ENCODE results near the gene MIA.
"Not testable (repeated sequence)": the region's sequence is repeated elsewhere in the genome, so short reads cannot be mapped to it uniquely, and the experiment has no call there.

The MIA gene

DNA sequence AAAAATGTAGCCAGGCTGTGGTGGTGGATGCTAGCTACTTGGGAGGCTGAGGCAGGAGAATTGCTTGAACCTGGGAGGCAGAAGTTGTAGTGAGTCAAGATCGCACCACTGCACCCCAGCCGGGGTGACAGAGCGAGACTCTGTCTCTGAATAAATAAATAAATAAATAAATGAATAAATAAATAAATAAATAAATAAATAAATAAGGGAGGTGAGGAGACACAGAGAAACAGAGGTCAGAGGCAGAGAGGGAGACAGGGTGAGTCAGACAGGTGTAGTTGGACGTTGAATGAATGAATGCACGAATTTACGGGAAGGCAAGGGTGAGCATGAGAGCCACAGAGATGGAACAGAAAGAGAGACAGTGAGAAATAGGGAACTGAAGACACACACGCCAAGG is 5.8 kb downstream of the MIA start:
- DNase-seq, result no peak

DNA sequence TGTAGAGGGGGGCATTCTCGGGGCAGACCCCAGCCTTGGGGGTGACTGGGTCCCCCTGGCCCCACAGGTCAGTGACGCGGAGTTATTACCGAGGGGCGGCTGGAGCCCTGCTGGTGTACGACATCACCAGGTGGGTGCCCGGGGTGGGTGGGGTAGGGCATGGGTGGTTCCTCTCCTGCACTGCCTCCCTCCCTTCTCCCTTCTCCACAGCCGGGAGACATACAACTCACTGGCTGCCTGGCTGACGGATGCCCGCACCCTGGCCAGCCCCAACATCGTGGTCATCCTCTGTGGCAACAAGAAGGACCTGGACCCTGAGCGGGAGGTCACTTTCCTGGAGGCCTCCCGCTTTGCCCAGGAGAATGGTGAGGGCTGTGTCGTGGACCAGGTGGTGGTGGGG is 8.4 kb downstream of the MIA start:
- no peak for DNase-seq

DNA sequence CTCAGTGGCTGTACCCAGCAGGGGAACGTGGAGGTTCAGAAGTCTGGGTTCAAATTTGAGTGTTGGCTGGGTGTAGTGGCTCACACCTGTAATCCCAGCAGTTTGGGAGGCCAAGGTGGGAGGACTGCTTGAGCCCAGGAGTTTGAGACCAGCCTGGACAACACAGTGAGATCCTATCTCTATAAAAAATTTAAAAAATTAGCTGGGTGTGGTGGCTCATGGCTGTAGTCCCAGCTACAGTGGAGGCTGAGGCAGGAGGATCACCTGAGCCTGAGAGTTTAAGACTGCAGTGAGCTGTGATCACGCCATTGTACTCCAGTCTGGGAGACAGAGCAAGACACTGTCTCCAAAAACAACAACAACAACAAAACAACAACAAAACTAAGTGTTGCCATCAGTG is 8.8 kb downstream of the MIA start:
- not testable (repeated sequence) for DNase-seq

DNA sequence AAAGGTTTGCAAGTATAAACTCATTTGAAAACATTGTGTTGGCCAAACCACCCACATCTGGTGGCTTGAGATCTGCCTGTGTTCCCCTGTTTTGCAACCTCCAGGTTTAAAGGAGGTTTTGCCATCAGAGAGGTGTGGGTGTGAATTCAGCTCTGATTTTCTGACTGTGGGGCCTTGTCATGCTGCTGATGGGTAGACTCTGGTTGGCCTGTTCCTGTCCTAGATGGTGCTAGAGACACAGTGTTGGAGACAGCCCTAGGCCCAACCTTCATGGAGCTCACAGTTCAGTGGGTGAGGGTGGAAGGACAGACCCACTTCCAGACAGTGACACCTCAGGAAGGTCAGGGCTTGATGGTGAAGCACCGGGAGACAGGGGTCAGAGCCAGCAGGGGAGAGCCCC is 10.2 kb downstream of the MIA start:
- no peak for DNase-seq

DNA sequence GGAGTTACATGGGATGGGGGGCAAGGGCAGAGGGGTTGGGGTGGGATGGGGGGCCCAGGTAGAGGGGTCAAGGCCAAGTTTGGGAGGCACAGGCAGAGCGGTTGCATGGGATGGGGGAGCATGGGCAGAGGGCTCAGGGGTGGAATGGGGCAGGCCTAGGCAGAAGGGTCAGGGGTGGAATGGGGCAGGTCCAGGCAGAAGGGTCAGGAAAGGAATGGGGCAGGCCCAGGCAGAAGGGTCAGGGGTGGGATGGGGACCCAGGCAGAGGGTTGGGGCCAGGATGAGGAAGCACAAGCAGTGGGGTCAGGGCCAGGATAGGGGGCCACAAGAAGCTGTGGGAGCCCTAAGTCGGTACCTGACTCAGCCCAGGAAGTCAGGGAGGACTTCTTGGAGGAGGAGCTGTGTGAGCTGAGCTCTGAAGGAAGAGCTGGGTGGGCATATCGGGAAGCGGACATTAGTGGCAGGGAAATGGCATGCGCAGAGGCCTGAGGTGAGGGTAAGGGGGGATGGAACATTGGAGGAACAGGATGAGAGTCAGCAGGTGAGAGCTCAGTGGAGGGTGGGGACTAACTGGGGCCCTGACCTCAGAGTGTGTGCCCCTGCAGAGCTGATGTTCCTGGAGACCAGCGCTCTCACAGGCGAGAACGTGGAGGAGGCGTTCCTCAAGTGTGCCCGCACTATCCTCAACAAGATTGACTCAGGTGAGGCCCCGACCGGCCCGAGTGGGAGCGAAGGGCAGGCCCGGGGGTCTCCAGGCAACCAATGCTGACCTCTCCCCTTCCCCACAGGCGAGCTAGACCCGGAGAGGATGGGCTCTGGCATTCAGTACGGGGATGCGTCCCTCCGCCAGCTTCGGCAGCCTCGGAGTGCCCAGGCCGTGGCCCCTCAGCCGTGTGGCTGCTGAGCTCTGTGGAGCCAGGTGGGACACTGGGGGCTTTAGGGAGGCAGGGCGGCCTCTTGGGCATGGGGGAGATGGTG is 11.0 kb downstream of the MIA start:
- DNase-seq, result no peak

DNA sequence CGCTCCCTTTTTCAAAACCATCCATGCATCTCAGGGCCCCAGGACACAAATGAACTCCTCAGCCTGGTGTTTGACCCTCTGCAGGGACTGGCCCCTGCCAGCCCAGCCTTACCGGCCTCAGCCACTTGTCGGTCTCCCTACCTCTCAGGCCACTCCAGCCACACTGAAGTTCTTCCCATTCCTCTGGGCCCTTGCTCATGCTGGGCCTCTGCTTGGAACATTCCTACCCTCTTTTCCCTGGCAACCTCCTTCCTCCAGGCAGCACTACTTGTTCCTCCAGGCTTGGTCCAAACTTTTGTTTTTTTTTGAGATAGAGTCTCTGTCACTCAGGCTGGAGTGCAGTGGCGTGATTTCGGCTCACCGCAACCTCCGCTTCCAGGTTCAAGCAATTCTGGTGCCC is 16.0 kb downstream of the MIA start:
- DNase-seq, result no peak

DNA sequence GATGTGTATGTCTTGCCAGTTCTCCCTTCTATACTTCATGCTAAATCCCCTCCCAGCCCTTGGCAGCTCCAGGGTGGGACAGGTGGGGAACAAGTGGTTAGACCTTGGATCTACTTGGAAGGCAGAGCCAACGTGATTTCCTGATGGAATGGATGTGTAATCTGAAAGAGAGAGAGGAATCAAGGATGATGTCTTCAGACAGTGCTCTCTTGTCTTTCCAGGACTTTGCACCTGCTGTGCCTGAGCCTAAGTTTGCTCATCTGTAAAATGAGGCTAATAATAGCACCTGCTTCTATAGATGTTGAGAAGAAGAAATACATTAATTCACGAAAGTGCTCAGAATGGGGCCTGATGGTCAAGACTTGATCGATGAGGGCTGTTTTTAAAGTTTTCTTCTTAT is 16.7 kb downstream of the MIA start:
- no peak for DNase-seq

DNA sequence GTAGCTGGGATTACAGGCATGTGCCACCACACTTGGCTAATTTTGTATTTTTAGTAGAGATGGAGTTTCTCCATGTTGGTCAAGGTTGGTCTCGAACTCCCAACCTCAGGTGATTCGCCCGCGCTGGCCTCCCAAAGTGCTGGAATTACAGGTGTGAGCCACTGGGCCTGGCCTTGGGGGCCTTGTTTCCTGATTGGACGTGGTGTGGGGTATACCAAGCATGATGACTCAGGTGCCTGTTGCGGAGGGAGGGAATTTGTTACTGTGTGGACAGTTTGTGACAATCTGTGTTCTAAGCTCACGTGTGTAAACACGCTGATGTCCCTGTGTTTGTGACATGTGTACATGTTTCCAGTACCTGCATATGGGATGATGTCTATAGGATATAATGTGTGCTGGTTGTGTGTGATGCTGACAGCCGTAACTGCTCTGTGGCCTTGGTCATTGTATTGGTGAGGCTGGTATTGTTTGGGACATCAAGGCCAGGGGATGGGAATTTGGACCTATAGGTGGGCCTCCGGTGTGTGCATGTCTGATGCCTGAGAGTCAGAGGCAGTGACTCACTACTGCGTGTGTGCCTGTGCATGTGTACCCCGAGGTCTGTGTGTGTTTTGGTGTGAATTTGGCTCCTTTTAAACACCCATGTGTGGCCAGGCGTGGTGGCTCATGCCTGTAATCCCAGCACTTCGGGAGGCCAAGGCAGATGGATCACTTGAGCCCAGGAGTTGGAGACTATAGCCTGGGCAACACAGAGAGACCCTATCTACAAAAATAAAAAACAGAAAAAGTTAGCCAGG is 22.0 kb downstream of the MIA start:
- DNase-seq, result no peak

DNA sequence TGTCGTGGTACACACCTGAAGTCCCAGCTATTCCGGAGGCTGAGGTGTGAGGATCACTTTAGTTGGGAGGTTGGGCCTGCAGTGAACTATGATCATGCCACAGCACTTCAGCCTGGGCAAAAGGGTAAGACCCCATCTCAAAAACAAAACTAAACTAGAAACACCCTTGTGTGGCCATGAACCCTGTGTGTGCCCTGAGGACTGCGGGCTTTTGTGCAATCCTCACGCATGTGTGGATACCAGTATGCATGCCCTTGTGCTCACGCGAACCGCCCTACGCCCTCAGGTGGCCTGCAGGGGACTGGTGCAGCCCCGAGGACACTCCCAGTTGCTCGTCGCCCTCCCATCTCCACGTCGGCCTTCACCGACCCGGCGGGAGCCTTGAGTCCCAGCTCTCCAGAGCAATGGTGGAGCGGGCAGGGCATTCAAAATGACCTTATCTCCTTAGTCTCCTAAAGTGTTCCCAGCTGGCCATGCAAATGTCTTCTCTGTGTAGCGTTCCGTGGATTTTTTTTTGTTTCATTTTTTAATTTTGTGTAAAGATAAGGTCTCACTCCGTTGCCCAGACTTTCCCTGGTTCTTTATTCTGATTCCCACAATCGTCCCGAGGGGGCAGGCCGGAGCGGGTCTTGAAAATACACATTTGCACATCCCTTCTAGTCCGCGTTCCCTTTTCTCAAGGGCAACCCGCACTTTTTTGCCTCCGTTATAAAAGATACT is 22.8 kb downstream of the MIA start:
- DNase-seq, result peak; percentile 66

DNA sequence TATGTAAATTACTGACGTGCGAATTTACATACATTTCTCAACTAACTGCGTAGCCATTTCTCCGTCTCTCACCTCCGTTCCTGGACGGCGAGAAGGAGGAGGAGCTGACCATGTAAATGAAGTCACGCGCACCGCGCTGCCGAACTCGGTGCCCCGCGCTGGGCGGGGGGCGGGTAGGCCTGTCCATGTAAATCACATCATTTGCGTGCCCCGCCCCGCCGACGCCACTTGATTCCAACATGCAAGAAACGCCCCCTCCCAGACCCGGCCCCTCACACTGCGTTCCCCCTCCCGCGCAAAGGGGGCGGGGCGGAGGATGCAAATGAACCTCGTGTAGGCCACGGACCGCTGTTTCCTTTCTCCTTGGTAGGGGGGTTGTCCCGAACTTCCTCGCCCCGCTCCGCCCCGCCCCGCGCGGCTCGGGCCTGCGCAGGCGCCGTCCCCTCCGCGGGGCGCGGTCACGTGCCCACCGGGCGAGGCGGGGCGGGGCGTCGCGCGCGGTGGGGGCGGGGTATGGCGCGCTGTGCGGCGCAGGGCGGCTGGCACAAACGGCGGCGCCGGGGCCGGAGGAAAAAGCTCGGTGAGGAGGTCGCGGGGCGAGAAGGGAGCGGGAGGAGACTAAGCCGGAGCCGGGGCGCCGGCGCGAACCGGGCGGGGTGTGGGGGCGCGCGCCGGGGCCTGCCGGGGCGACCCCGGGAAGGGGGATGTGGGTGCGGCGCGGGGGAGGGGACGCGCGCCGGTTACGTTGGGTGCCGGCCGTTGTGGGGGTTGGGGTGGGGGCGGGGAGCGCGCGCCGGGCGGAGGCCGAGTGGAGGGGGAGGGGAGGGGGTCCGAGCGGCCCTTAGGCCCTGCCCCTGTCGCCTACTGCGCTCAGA is 23.6 kb downstream of the MIA start, which contains the start of gene EGLN2:
TSS of gene EGLN2 (plus strand) at position 509 of the 875 bp plus-strand sequence. CDS start 1,382 bp downstream, outside the sequence.
- peak; percentile 98 for DNase-seq

DNA sequence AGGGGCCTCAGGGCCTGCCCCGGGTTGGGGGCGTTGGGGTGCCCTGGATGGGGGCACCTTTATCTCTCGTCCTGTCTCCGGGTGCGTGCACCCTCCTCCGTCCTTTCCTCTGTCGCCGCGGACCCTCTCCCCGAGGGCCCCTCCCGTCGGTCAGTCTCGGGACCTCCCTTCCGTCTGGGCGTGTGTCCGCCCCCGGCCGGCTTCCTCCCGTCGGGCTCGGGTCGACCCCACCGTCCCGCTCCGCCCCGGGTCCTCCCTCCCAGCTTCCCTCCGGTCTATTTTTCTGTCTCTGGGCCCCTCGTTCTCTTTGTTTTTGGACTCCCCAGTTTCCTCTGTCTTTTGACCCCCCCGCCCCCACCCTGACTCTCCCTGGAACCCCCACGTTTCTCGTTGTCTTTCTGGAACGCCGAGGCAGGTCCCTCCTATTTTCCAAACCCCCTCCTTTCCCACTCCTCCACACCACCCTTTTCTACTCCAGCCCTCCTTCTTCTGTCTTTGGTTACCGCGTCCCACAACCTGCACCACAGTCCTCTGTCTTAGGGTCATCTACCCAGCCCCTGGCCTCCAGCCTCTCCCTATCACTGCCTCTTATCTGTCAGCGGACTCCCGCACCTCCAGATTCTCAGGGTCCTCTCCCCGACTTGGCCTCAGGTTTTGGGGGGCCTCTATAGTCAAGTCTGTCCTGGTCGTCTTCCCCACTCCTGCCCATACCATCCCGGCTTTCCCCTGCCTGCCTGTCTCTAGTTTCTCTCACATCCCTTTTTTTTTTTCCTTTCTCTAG is 24.4 kb downstream of the MIA start:
- DNase-seq, result no peak

DNA sequence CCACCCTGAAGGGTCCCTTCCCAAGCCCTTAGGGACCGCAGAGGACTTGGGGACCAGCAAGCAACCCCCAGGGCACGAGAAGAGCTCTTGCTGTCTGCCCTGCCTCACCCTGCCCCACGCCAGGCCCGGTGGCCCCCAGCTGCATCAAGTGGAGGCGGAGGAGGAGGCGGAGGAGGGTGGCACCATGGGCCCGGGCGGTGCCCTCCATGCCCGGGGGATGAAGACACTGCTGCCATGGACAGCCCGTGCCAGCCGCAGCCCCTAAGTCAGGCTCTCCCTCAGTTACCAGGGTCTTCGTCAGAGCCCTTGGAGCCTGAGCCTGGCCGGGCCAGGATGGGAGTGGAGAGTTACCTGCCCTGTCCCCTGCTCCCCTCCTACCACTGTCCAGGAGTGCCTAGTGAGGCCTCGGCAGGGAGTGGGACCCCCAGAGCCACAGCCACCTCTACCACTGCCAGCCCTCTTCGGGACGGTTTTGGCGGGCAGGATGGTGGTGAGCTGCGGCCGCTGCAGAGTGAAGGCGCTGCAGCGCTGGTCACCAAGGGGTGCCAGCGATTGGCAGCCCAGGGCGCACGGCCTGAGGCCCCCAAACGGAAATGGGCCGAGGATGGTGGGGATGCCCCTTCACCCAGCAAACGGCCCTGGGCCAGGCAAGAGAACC is 25.1 kb downstream of the MIA start:
- DNase-seq, result no peak

DNA sequence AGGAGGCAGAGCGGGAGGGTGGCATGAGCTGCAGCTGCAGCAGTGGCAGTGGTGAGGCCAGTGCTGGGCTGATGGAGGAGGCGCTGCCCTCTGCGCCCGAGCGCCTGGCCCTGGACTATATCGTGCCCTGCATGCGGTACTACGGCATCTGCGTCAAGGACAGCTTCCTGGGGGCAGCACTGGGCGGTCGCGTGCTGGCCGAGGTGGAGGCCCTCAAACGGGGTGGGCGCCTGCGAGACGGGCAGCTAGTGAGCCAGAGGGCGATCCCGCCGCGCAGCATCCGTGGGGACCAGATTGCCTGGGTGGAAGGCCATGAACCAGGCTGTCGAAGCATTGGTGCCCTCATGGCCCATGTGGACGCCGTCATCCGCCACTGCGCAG is 25.7 kb downstream of the MIA start:
- DNase-seq, result no peak

DNA sequence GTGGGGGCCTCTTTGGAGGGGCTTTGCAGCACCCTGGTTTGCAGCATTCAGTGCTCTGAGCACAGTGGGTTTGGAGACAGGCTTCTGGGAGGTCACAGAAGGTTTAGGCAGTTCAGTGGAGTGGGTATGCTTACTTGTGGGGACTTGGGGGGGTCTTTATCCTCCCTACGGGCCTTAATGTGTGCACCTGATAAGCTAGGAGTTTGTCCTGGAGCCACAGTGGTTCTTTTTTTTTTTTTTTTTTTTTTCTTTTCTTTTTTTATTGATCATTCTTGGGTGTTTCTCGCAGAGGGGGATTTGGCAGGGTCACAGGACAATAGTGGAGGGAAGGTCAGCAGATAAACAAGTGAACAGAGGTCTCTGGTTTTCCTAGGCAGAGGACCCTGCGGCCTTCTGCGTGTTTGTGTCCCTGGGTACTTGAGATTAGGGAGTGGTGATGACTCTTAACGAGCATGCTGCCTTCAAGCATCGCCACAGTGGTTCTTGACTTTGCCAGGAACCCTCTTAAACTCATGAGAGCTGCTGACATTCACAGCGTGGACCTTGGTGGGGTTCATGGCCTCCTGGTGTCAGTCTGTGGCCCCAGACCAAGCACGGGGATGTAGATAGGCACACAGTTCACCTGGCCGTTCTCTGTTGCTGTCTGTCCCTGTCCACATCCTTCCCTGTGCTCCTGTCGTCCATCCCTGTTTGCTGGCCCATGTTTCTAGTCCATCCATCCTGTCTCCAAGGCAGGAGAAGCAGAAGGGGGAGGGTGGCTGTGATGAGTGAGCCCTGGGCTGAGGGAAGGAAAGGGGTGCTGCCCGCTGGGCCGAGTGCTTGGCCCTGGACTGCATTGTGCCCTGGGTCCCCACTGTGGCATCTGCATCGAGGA is 26.3 kb downstream of the MIA start:
- DNase-seq, result peak; percentile 9

DNA sequence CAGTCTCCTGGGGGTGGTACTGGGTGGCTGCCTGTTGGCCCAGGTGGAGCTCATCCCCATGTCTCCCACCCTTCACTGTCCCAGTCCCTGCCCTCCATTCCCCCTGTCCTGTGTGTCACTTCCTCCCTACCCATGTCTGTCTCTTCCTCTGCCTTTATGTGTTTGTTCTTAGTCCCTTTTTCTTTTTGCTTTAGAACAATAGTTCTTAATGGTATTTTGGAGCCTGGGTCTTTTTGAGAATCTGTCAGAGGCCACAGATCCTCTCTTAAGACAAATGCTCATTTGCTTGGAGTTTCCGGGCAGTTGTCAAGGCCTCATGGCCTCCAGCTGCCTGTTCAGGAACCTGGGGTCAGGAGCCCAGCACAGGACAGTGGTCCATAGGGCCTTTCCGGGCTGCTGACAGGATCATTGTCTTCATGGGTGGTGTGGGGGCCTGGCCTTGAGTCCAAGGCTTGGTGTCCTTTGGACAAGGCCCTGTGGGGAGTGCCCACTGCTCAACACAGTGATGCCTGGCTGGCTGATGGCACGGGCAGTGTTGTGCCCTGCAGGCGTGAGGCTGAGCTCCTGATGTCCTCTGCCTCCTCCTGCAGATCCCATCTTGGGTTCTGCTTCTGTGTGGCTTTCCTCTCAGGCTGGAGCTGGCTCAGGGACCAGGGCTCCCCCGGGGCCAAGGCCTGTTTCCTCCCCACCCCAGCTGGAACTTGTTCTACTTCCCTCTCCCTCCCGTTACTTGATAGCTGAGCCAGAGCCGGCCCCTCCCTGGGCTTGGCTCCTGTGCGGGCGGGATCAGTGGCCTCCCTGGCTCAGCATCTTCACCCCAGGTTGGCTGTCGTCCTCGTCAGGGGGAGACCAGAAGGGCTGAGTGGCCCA is 27.2 kb downstream of the MIA start:
- DNase-seq, result no peak

DNA sequence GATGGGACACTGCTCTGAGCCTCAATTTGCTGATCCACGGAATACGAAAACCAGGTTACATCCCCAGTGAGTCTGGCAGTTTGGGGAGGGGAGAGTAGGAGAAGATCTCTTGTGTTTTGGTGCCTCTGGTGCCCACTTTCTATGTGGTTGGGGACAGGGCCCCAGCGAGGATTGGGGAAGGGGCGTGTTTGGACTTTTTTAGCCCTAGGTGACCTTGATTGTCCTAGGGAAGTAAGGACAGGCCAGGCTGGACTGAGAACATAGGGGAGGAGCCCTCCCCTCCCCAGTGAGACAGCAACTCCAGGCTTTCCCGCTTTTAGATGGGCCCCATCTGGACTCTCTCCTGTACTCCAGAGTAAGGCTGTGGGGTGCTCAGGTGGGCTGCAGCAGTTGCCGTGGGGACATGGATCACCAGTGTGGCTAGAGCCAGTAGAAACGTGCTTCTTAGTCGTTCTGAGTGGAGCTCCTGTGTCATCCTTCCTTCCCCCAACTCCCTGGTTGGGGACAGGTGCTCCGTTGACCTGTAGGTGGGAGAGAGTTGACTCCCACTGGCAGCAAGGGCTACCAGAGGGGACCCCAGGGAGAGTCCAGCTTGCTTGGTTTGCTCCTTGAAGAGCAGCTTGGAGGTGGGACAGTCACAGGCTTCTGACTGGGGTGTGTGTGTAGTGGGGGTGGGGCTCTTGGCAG is 28.0 kb downstream of the MIA start:
- no peak for DNase-seq

DNA sequence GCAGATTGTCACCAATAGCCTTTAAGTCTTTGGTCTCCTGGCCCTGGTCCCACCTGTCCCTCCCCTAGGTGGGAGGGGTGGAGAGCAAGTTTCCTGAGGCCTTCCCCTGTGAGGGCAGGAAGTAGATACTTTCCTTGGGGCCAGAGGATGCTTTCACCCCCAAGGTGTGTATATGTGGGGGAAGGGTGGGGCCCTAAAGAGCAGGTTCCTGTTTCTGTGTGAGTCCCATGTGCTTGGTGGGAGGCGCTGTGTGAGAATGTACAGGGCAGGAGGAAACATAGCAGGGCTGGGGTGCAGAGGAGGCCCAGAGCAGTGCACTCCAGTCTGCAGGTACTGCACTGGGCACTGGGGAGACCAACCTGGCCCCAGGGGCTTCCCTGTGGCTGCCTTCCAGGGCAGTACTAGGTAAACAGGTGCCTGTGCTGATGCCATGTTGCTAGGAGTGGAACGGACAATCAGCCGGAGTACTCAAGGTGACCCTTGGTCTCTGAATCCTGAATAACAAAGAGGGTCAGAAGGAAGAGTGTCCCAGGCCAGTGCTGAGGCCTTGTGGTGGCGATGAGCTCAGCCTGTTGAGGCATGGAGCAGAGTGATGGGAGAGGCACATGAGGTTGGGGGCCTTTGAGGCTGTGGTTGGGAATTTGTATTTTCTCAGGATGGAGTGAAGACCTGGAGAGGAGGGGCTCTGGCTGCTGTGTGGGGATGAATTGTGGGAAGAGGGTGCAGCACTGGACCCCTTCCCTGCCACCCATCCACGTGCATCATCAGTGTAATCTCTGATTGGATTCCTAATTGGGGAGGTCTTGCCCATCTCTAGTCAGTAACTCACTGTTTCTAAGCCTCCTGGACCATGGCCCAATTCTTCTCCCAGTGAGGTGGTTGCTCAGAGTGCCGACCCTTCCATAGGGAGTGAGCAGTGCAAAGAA is 28.8 kb downstream of the MIA start:
- DNase-seq, result no peak
